C4-2B (cell line): Measurements from ENCODE around the gene CREB5.

Experiments used
- ZFX ChIP-seq: fragments of 450-650 bp; IDR thresholded peaks from 2 replicates; pipeline ENCODE4 v1.6.1; 2017
- TF ChIP-seq, protein P1 (sequence below): fragments of 450-650 bp; conservative IDR thresholded peaks from 2 replicates; pipeline ENCODE4 v1.5.1; 2017; ENCODE audit warnings: mild to moderate bottlenecking

DNA sequence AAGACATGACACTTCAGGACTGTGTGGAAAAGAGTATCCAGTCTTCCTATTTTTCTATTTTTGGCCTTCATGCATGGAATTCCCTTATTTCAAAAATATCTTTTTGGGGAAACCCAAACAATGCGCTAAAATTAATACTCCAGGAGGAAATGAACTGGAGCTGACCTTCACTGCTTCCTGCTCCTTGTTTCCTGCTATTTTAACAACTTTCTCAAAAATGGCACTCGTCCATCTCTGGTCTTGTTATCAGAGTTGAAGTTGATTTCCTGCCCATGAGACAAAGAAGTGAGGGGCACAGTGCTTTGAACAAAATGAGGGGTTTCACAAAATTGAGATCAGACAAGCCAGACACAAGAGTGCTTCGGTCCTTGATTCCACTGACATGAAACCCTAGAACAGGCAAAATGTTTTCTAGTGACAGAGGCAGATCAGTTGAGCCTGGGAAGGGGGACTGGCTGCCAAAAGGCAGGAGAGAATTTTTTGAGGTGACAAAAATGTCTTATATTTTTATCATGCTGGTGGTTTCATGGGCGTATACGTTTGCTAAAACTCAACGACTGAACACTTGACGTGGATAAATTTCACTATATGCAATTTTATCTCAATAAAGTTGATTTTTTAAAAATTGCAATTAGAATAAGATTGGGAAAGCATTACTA lies 193.2 kb downstream of the CREB5 start:
- TF ChIP-seq, protein P1, sequence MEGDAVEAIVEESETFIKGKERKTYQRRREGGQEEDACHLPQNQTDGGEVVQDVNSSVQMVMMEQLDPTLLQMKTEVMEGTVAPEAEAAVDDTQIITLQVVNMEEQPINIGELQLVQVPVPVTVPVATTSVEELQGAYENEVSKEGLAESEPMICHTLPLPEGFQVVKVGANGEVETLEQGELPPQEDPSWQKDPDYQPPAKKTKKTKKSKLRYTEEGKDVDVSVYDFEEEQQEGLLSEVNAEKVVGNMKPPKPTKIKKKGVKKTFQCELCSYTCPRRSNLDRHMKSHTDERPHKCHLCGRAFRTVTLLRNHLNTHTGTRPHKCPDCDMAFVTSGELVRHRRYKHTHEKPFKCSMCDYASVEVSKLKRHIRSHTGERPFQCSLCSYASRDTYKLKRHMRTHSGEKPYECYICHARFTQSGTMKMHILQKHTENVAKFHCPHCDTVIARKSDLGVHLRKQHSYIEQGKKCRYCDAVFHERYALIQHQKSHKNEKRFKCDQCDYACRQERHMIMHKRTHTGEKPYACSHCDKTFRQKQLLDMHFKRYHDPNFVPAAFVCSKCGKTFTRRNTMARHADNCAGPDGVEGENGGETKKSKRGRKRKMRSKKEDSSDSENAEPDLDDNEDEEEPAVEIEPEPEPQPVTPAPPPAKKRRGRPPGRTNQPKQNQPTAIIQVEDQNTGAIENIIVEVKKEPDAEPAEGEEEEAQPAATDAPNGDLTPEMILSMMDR = no peak
- no peak for TF ChIP-seq ZFX
